ENCODE results near the gene ITPK1. TPM values are rescaled to one million over a fixed set of nuclear protein-coding genes. Genes with fewer than 3 reads are reported as not detected.

Gene ITPK1
- total RNA-seq, 2 donors from 2014 or later = 53.8 to 85.0 TPM

GRCh38 chr14:92950773-92951172 lies 165.0 kb downstream of the ITPK1 start:
- no peak for ATAC-seq (ENCODE audit: insufficient number of reproducible peaks, low FRiP score, low read depth)
- Histone ChIP-seq H3K27me3 (replicated peaks; ENCODE audit: insufficient read depth) (no peaks in the 10 kb centered on the region), H3K4me3 (no peak overlapping the region), H3K27ac (no peak overlapping the region), H3K9me3 (no peaks in the 10 kb centered on the region), H3K4me1 (ENCODE audit: control insufficient read depth in 1 of 2, low read depth in 2 of 2) (peaks cover 12 to 29% of the 10 kb centered on the region in 2 donors), H3K36me3 (peaks cover 9% of the 10 kb centered on the region)
- TF ChIP-seq CTCF (IDR thresholded peaks at IDR 0.05) = no peak
- no peak for DNase-seq (ENCODE audit: low spot score)

GRCh38 chr14:92950193-92950540 lies 165.6 kb downstream of the ITPK1 start:
- Histone ChIP-seq H3K36me3 (peaks cover 10% of the 10 kb centered on the region), H3K4me3 (no peak overlapping the region), H3K9me3 (no peaks in the 10 kb centered on the region), H3K4me1 (ENCODE audit: control insufficient read depth in 1 of 2, low read depth in 2 of 2) (peaks cover 12 to 29% of the 10 kb centered on the region in 2 donors), H3K27me3 (replicated peaks; ENCODE audit: insufficient read depth) (no peaks in the 10 kb centered on the region), H3K27ac (no peak overlapping the region)
- no peak for DNase-seq (ENCODE audit: low spot score)
- TF ChIP-seq CTCF (IDR thresholded peaks at IDR 0.05) = no peak
- ATAC-seq (ENCODE audit: insufficient number of reproducible peaks, low FRiP score, low read depth) = no peak

GRCh38 chr14:92949496-92950192 lies 166.1 kb downstream of the ITPK1 start:
- H3K4me1 ChIP-seq (ENCODE audit: control insufficient read depth in 1 of 2, low read depth in 2 of 2) = peaks cover 12 to 29% of the 10 kb centered on the region in 2 donors
- no peak overlapping the region for H3K27ac ChIP-seq
- DNase-seq (ENCODE audit: low spot score) (no peak), ATAC-seq (ENCODE audit: insufficient number of reproducible peaks, low FRiP score, low read depth) (no peak)
- H3K9me3 ChIP-seq = no peaks in the 10 kb centered on the region
- no peak for TF ChIP-seq CTCF (IDR thresholded peaks at IDR 0.05)
- peaks cover 10% of the 10 kb centered on the region for H3K36me3 ChIP-seq
- no peak overlapping the region for H3K4me3 ChIP-seq
- H3K27me3 ChIP-seq (replicated peaks; ENCODE audit: insufficient read depth) = no peaks in the 10 kb centered on the region

GRCh38 chr14:92948647-92949046 lies 167.1 kb downstream of the ITPK1 start:
- Histone ChIP-seq H3K4me3 (no peak overlapping the region), H3K36me3 (peaks cover 10% of the 10 kb centered on the region), H3K4me1 (ENCODE audit: control insufficient read depth in 1 of 2, low read depth in 2 of 2) (peaks cover 12 to 28% of the 10 kb centered on the region in 2 donors), H3K9me3 (no peaks in the 10 kb centered on the region), H3K27ac (no peak overlapping the region), H3K27me3 (replicated peaks; ENCODE audit: insufficient read depth) (no peaks in the 10 kb centered on the region)
- no peak for TF ChIP-seq CTCF (IDR thresholded peaks at IDR 0.05)
- ATAC-seq (ENCODE audit: insufficient number of reproducible peaks, low FRiP score, low read depth) (no peak), DNase-seq (ENCODE audit: low spot score) (no peak)

DNA sequence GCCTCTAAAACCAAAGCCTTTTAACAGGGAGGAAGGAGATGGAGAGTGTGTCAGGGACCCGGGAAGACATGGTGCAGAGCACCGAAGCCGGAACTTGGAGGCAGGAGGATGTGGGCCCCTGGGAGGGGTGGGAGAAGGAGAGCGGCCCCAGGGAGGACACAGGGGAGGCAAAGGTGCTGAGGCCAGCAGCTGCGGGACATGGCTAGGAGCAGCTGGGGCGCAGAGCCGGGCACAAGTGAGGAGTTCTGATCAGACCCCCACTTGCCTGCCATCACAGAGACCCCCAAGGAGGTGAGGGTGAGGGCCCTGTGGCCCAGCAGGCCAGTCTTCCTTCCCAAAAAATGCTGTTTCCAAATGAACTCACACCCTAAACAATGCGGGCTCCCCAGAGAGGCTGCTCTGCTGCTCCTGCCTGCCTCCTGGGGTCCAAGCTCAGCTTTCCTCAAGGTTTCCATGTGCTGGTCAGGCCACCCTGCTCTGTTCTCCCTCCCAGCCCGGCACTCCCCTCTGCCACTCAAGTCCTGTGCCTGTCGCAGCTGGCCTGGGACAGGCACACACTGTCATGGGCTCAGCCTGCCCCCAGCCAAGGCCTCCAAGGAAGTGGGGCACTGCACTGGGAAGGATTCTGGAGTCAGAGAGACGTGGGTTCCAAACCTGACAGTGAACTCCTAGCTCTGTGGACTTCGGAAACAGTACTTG lies 168.7 kb downstream of the ITPK1 start:
- peaks cover 15% of the 10 kb centered on the region for H3K36me3 ChIP-seq
- TF ChIP-seq CTCF (IDR thresholded peaks at IDR 0.05) = no peak
- DNase-seq (ENCODE audit: low spot score) (no peak), ATAC-seq (ENCODE audit: insufficient number of reproducible peaks, low FRiP score, low read depth) (no peak)
- H3K4me1 ChIP-seq (ENCODE audit: control insufficient read depth in 1 of 2, low read depth in 2 of 2) = peaks cover 0 to 12% of the 10 kb centered on the region in 2 donors
- H3K9me3 ChIP-seq = no peaks in the 10 kb centered on the region
- H3K4me3 ChIP-seq = no peak overlapping the region
- no peak overlapping the region for H3K27ac ChIP-seq
- no peaks in the 10 kb centered on the region for H3K27me3 ChIP-seq (replicated peaks; ENCODE audit: insufficient read depth)
